Kidney capillary endothelial cell (primary cell): ENCODE measurements around the gene NCDN.

Experiments used
- DNase-seq: peaks from one replicate; pipeline ENCODE4 v3.0.0-alpha.2; 2018; ENCODE audit warnings: low spot score

Gene NCDN

GRCh38 chr1:35554266-35555211 is 3.1 kb upstream of the NCDN start:
- no peak for DNase-seq

GRCh38 chr1:35555212-35555584 is 2.4 kb upstream of the NCDN start:
- no peak for DNase-seq

- DNase-seq, result no peak
These were observed 1.8 kb upstream of the NCDN start for GRCh38 chr1:35555601-35556477.

DNA sequence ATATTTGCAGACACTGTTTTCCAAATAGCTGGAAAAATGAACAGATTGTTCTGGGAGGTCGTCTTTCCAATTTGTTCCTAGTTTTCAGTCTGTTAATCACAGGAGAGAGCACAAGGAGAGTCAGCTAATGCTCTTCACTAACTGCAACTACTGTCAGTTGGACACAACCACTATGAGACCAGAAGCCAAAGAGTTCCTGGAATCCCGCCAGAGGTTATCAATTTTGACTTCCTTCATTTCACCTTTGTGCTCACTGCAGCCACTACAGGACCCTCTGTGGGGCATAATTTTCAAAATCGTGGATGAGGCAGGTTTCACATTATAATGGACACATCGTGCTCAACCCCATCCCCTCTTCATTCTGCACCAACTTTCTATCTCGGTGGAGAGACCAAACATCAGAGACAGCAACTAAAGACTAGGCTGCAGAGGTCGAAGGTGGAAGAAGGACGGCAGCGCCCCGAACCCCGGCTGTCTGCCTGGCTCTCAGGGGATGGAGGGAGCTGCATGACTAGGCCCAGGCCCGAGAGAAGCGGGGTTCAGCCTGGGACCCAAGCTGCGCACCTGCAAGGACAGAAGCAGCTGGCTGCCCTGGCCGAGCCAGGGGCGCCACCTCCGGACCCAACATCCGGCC is 998 bp upstream of the NCDN start:
- no peak for DNase-seq

DNA sequence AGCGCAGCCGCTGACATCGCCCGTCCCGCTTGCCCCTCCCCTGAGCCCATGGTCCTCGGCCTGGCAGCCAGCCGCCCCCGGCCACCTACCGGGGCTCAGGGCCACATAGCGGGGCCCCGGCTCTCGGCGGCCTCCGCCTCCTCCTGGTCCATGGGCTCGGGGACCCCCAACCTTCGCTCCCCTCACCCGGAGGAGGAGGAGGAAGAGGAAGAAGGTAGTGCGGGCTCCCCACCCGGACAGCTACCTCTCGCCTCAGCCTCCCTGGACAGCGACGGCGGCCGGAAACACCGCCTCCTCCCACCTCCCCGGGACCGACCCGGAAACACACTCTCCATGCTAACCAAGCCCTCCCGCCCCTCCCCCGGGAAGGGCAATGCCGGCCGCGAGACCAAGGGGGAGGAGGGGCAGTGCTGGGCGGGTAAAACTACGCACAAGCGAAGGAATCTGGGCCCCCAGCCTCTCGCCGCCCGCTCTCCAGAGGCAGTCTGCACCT is 435 bp upstream of the NCDN start, which contains the start of gene KIAA0319L:
TSS of gene KIAA0319L (minus strand) at position 286 of the 493 bp plus-strand sequence. CDS start 2,912 bp downstream, outside the sequence.
- peak; percentile 74 for DNase-seq

DNA sequence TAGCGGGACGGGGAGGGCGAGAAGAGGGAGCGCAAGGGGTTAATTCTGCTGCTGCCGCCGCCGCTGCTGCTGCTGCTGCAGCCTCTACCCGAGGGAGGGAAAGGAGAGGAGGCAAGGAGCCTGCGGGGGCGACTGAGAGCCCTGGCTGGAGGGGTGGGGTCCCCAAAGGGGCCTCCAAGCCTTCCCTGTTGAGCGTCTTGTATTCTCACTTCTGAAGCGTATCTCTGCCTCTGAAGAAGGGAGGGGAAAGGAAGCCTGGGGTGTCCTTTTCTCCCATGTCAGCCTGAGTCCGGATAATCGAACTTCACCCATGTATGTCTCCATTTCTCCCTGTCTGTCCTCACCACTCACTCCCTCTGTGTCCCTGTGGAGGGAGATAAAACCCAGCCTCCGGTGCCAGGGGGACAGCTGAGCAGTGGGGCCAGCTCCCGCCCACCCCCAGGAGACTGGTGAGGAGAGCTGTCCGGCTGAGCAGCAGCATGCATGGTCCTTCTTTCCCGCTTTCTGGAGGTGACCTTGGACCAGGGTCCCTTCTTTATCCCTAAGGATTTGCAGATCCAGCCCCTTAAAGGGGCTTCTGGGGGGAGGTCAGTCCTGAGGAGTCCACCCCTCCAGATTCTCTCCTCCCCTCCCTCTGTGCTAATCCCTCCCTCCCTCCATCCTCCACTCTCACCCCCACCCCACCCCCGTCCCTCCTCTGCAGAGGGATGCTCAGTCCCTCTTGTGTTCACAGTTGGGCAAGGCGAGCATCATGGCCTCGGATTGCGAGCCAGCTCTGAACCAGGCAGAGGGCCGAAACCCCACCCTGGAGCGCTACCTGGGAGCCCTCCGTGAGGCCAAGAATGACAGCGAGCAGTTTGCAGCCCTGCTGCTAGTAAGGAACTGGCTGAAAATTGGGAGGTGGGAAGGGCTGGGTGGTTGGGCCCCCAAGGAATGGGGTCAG is 1.0 kb downstream of the NCDN start:
- no peak for DNase-seq

- no peak for DNase-seq
These were observed 1.8 kb downstream of the NCDN start for GRCh38 chr1:35559317-35559944.

GRCh38 chr1:35560256-35561225 is 2.9 kb downstream of the NCDN start:
- DNase-seq, result no peak

- no peak for DNase-seq
These were observed 3.8 kb downstream of the NCDN start for GRCh38 chr1:35561297-35561971.

DNA sequence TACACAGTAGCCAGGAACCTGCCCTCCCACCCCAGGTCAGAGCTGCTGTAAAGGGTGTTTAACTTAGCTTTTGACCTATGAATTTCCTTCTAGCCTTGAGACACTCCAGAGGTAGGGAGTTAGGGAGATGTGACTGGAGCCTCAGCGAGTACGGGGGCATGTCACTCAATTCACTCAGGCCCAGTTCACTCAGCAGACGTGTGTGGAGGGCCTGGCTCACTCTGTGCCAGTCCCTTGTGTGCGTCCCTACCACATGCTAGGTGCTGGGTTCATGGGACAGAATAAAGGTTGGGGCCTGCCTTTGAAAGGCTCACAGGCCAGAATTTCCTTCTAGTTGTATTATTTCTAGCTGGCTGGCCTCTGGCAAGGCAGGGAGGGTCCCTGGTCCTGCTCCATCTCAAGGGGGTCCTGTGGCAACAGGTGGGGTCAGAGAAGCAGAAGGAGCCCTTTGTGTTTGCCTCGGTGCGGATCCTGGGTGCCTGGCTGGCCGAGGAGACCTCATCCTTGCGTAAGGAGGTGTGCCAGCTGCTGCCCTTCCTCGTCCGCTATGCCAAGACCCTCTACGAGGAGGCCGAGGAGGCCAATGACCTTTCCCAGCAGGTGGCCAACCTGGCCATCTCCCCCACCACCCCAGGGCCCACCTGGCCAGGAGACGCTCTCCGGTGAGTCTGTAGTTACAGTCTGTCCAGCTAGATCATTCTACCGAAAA is 4.5 kb downstream of the NCDN start:
- no peak for DNase-seq

- no peak for DNase-seq
These were observed 5.6 kb downstream of the NCDN start for GRCh38 chr1:35563166-35563565.

- DNase-seq, result peak; percentile 68
These were observed 6.7 kb downstream of the NCDN start for GRCh38 chr1:35564037-35564883.

DNA sequence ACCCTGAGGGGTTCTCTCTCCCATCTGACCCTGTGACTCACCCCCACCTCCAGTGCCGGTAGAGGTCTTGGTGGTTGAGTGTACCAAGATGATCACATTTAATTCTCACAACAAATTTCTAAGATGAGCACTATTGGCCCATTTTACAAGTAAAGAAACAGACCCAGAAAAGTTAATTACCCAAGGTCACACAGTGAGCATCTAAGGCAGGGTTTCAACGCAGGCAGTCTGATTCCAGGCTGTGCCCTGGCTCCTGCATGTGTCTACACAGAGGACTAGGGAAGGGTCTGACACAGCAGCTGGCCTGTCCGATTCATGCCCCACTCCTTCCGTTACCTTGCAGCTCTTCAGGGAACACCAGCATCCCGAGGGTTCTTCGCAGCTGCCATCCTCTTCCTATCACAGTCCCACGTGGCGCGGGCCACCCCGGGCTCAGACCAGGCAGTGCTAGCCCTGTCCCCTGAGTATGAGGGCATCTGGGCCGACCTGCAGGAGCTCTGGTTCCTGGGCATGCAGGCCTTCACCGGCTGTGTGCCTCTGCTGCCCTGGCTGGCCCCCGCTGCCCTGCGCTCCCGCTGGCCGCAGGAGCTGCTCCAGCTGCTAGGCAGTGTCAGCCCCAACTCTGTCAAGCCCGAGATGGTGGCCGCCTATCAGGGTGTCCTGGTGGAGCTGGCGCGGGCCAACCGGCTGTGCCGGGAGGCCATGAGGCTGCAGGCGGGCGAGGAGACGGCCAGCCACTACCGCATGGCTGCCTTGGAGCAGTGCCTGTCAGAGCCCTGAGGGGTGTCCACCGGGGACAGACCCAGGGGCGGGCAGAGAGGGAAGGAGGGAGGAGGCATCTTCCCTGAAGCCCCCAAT is 7.5 kb downstream of the NCDN start:
- DNase-seq, result no peak

DNA sequence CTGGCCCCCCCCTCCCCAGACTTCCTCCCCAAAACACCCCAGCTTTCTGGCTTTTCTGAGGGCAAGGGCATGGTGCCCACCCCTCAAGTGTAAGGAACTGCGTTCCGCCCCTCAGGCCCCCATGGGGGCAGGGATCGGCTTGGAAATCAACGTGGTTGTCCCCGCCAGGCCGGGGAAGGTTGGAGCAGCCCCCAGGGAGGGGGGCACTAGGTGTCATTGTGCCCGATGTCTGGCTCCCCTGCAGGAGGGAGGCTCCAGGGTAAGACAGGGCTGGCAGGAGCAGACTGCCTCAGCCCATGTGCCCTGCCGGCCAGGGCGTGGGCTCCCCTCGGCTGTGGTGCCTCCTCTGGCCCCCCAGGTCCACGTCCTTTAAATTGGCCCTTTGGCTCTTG is 8.1 kb downstream of the NCDN start:
- DNase-seq, result no peak

GRCh38 chr1:35567947-35568558 is 10.5 kb downstream of the NCDN start:
- DNase-seq, result no peak

- peak; percentile 80 for DNase-seq
These were observed 11.4 kb downstream of the NCDN start for GRCh38 chr1:35568975-35569395.
